Measurements from ENCODE around the gene ACOXL.

- TF ChIP-seq POLR2A (IDR thresholded peaks at IDR 0.05) (no peak), POLR2AphosphoS5 (IDR thresholded peaks at IDR 0.05) (no peak)
These were observed 75.1 kb downstream of the ACOXL start for GRCh38 chr2:110807522-110807921.
